Stimulated activated naive B cell treated with anti-CD40 and anti-IgM and Interleukin-4, amounts not matched to agents 10 μg/mL and 1 μg/mL and 100 μg/mL, for 72 hours (primary cell): ENCODE measurements around the gene FOXI2.
A peak's percentile ranks its signal among the peaks of the same experiment; 100 is the strongest.

ENCODE experiments used
- ATAC-seq, 2 donors: fragments of 150-1000 bp; cut with Tn5 transposase; replicated peaks; 2 replicates each; pipeline ENCODE4 v1.10.0; 2021; ENCODE audit warnings: moderate library complexity in 1 of 2
- DNase-seq: peaks from one replicate; pipeline ENCODE4 v3.0.0; 2021
- H3K27ac Mint-ChIP-seq: one replicate; pipeline ENCODE4 v1.8.0; 2022; ENCODE audit warnings: mild to moderate bottlenecking, mixed read lengths
- H3K27me3 Mint-ChIP-seq, 2 donors: one replicate each; pipeline ENCODE4 v1.8.0; 2022; ENCODE audit warnings: mixed read lengths in 2 of 2
- H3K36me3 Mint-ChIP-seq, 2 donors: one replicate each; pipeline ENCODE4 v1.8.0; 2022; ENCODE audit warnings: mixed read lengths in 2 of 2, mild to moderate bottlenecking in 1 of 2
- H3K4me1 Mint-ChIP-seq, 2 donors: one replicate each; pipeline ENCODE4 v1.8.0; 2022; ENCODE audit warnings: mixed read lengths in 2 of 2, mild to moderate bottlenecking in 1 of 2
- H3K4me3 Mint-ChIP-seq, 2 donors: one replicate each; pipeline ENCODE4 v1.8.0; 2022; ENCODE audit warnings: mild to moderate bottlenecking in 2 of 2, mixed read lengths in 2 of 2, moderate library complexity in 1 of 2
- H3K9me3 Mint-ChIP-seq, 2 donors: one replicate each; pipeline ENCODE4 v1.8.0; 2022; ENCODE audit warnings: mixed read lengths in 2 of 2, mild to moderate bottlenecking in 1 of 2

The FOXI2 gene

GRCh38 chr10:127736915-127737562, at the start of gene FOXI2:
TSS of gene FOXI2 (plus strand) at chr10:127737185. CDS start at chr10:127737274, 89 bp downstream.
- ATAC-seq (no peak), DNase-seq (no peak)
- peaks cover 4 to 6% of the 10 kb centered on the region in 2 donors for H3K4me1 Mint-ChIP-seq
- H3K9me3 Mint-ChIP-seq: peaks cover 3 to 5% of the 10 kb centered on the region in 2 donors
- H3K36me3 Mint-ChIP-seq: peaks cover 1 to 3% of the 10 kb centered on the region in 2 donors
- peak within 1 kb of the TSS; percentile 56 to 69 for H3K4me3 Mint-ChIP-seq
- peaks cover 49 to 78% of the 10 kb centered on the region in 2 donors for H3K27me3 Mint-ChIP-seq
- peak within 1 kb of the TSS; percentile 51 for H3K27ac Mint-ChIP-seq

GRCh38 chr10:127687548-127687947, 49.4 kb upstream of the FOXI2 start:
- ATAC-seq (no peak), DNase-seq (no peak)
- H3K4me3 Mint-ChIP-seq: no peak overlapping the region
- H3K9me3 Mint-ChIP-seq: no peaks in the 10 kb centered on the region
- no peaks in the 10 kb centered on the region for H3K36me3 Mint-ChIP-seq
- H3K27ac Mint-ChIP-seq: no peak overlapping the region
- H3K4me1 Mint-ChIP-seq: no peaks in the 10 kb centered on the region
- H3K27me3 Mint-ChIP-seq: peaks cover 10 to 24% of the 10 kb centered on the region in 2 donors

GRCh38 chr10:127690176-127690835, 46.7 kb upstream of the FOXI2 start:
- Mint-ChIP-seq H3K27ac (no peak overlapping the region), H3K36me3 (no peaks in the 10 kb centered on the region), H3K9me3 (peaks cover 0 to 6% of the 10 kb centered on the region in 2 donors), H3K4me3 (no peak overlapping the region), H3K4me1 (no peaks in the 10 kb centered on the region), H3K27me3 (peaks cover 14 to 19% of the 10 kb centered on the region in 2 donors)
- ATAC-seq: no peak
- no peak for DNase-seq

- H3K27ac Mint-ChIP-seq: no peak overlapping the region
- H3K4me3 Mint-ChIP-seq: no peak overlapping the region
- H3K27me3 Mint-ChIP-seq: peaks cover 17 to 23% of the 10 kb centered on the region in 2 donors
- peaks cover 0 to 8% of the 10 kb centered on the region in 2 donors for H3K9me3 Mint-ChIP-seq
- no peaks in the 10 kb centered on the region for H3K36me3 Mint-ChIP-seq
- DNase-seq: peak; percentile 15
- ATAC-seq: peak in 1 of 2 donors; percentile 47
- no peaks in the 10 kb centered on the region for H3K4me1 Mint-ChIP-seq
These were observed 42.3 kb upstream of the FOXI2 start for GRCh38 chr10:127694580-127695193.

GRCh38 chr10:127695431-127695830, 41.6 kb upstream of the FOXI2 start:
- peaks cover 11 to 23% of the 10 kb centered on the region in 2 donors for H3K27me3 Mint-ChIP-seq

GRCh38 chr10:127698886-127699285, 38.1 kb upstream of the FOXI2 start:
- ATAC-seq: no peak
- Mint-ChIP-seq H3K27me3 (peaks cover 17 to 25% of the 10 kb centered on the region in 2 donors), H3K4me1 (no peaks in the 10 kb centered on the region), H3K36me3 (no peaks in the 10 kb centered on the region), H3K9me3 (peaks cover 0 to 4% of the 10 kb centered on the region in 2 donors), H3K4me3 (no peak overlapping the region), H3K27ac (no peak overlapping the region)
- no peak for DNase-seq

More at GRCh38 chr10:127695431-127695830, 41.6 kb upstream of the FOXI2 start:
- no peak for DNase-seq
- no peak overlapping the region for H3K4me3 Mint-ChIP-seq
- ATAC-seq: no peak
- no peak overlapping the region for H3K27ac Mint-ChIP-seq
- H3K36me3 Mint-ChIP-seq: no peaks in the 10 kb centered on the region
- H3K9me3 Mint-ChIP-seq: peaks cover 0 to 8% of the 10 kb centered on the region in 2 donors
- H3K4me1 Mint-ChIP-seq: no peaks in the 10 kb centered on the region

GRCh38 chr10:127699311-127699710, 37.7 kb upstream of the FOXI2 start:
- ATAC-seq (no peak), DNase-seq (no peak)
- Mint-ChIP-seq H3K27me3 (peaks cover 18 to 25% of the 10 kb centered on the region in 2 donors), H3K4me1 (no peaks in the 10 kb centered on the region), H3K36me3 (no peaks in the 10 kb centered on the region), H3K27ac (no peak overlapping the region), H3K9me3 (peaks cover under 1 to 4% of the 10 kb centered on the region in 2 donors), H3K4me3 (no peak overlapping the region)

- ATAC-seq (no peak), DNase-seq (no peak)
- H3K27ac Mint-ChIP-seq: no peak overlapping the region
- peaks cover 26 to 38% of the 10 kb centered on the region in 2 donors for H3K27me3 Mint-ChIP-seq
- H3K4me3 Mint-ChIP-seq: no peak overlapping the region
- H3K4me1 Mint-ChIP-seq: no peaks in the 10 kb centered on the region
- H3K36me3 Mint-ChIP-seq: no peaks in the 10 kb centered on the region
- H3K9me3 Mint-ChIP-seq: peaks cover 0 to 1% of the 10 kb centered on the region in 2 donors
These were observed 34.7 kb upstream of the FOXI2 start for GRCh38 chr10:127702271-127702670.

GRCh38 chr10:127715249-127715648, 21.7 kb upstream of the FOXI2 start:
- H3K27me3 Mint-ChIP-seq: peaks cover 6 to 10% of the 10 kb centered on the region in 2 donors
- H3K4me3 Mint-ChIP-seq: no peak overlapping the region
- no peak overlapping the region for H3K27ac Mint-ChIP-seq
- ATAC-seq (no peak), DNase-seq (no peak)
- H3K9me3 Mint-ChIP-seq: no peaks in the 10 kb centered on the region
- H3K36me3 Mint-ChIP-seq: no peaks in the 10 kb centered on the region
- peaks cover 0 to 2% of the 10 kb centered on the region in 2 donors for H3K4me1 Mint-ChIP-seq

GRCh38 chr10:127715782-127716378, 21.1 kb upstream of the FOXI2 start:
- no peaks in the 10 kb centered on the region for H3K36me3 Mint-ChIP-seq
- H3K9me3 Mint-ChIP-seq: no peaks in the 10 kb centered on the region
- DNase-seq (no peak), ATAC-seq (no peak)
- peaks cover 6% of the 10 kb centered on the region in 2 donors for H3K27me3 Mint-ChIP-seq
- no peak overlapping the region for H3K27ac Mint-ChIP-seq
- no peak overlapping the region for H3K4me3 Mint-ChIP-seq
- peaks cover 0 to 2% of the 10 kb centered on the region in 2 donors for H3K4me1 Mint-ChIP-seq

GRCh38 chr10:127720142-127720541, 16.8 kb upstream of the FOXI2 start:
- DNase-seq (peak; percentile 16), ATAC-seq (peak; percentile 57 to 72)
- Mint-ChIP-seq H3K4me3 (no peak overlapping the region), H3K4me1 (peaks cover 0 to 2% of the 10 kb centered on the region in 2 donors), H3K27ac (no peak overlapping the region), H3K36me3 (peaks cover 0 to 2% of the 10 kb centered on the region in 2 donors), H3K9me3 (peaks cover 2 to 4% of the 10 kb centered on the region in 2 donors), H3K27me3 (peaks cover 20 to 36% of the 10 kb centered on the region in 2 donors)

GRCh38 chr10:127720903-127721302, 16.1 kb upstream of the FOXI2 start:
- Mint-ChIP-seq H3K27me3 (peaks cover 20 to 43% of the 10 kb centered on the region in 2 donors), H3K4me3 (no peak overlapping the region), H3K9me3 (peaks cover 2 to 4% of the 10 kb centered on the region in 2 donors), H3K4me1 (peaks cover 0 to 2% of the 10 kb centered on the region in 2 donors), H3K27ac (no peak overlapping the region), H3K36me3 (peaks cover 0 to 2% of the 10 kb centered on the region in 2 donors)
- DNase-seq: no peak
- ATAC-seq: no peak

GRCh38 chr10:127734753-127735152, 2.2 kb upstream of the FOXI2 start:
- Mint-ChIP-seq H3K4me1 (peaks cover 2 to 6% of the 10 kb centered on the region in 2 donors), H3K36me3 (peaks cover 0 to 1% of the 10 kb centered on the region in 2 donors), H3K27ac (no peak overlapping the region), H3K27me3 (peaks cover 40 to 77% of the 10 kb centered on the region in 2 donors), H3K4me3 (no peak overlapping the region), H3K9me3 (peaks cover under 1 to 2% of the 10 kb centered on the region in 2 donors)
- DNase-seq (no peak), ATAC-seq (no peak)

GRCh38 chr10:127735156-127735555, 1.8 kb upstream of the FOXI2 start:
- peaks cover 43 to 77% of the 10 kb centered on the region in 2 donors for H3K27me3 Mint-ChIP-seq
- H3K4me3 Mint-ChIP-seq: no peak overlapping the region
- H3K36me3 Mint-ChIP-seq: peaks cover 1 to 3% of the 10 kb centered on the region in 2 donors
- no peak for ATAC-seq
- H3K4me1 Mint-ChIP-seq: peaks cover 4 to 6% of the 10 kb centered on the region in 2 donors
- peaks cover 3 to 5% of the 10 kb centered on the region in 2 donors for H3K9me3 Mint-ChIP-seq
- H3K27ac Mint-ChIP-seq: no peak overlapping the region
- no peak for DNase-seq
